ENCODE data around the gene MAGEB6. TPM values are rescaled to one million over a fixed set of nuclear protein-coding genes. Genes with fewer than 3 reads are reported as not detected.

MAGEB6 gene, protein sequence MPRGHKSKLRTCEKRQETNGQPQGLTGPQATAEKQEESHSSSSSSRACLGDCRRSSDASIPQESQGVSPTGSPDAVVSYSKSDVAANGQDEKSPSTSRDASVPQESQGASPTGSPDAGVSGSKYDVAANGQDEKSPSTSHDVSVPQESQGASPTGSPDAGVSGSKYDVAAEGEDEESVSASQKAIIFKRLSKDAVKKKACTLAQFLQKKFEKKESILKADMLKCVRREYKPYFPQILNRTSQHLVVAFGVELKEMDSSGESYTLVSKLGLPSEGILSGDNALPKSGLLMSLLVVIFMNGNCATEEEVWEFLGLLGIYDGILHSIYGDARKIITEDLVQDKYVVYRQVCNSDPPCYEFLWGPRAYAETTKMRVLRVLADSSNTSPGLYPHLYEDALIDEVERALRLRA
- not detected for polyA plus RNA-seq (2012; ENCODE audit: insufficient read length, low read depth)

DNA sequence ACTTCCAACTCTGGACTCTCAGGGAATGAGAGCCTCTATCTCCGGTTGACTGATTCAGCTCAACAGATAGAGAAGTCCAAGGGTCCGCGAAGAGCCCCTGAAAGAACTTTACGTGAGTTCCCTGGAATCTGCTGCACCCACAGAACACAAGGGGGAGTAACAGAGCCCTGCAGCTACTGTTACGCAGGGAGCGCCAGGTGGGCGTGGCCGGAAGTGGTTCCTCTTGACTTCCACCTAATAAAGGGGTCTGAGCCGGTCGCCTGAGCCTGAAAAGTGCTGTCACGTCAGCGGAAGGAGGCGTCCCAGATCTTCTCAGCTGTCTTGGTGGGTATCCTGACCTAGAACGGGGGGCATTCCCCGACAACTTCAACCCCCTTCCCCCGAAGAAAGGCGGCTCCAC, at the start of gene MAGEB6:
MAGEB6 (plus strand) TSS at position 237 of the 400 bp plus-strand sequence. CDS start 1,407 bp downstream, outside the sequence.
- TF ChIP-seq SIN3A (IDR thresholded peaks at IDR 0.05; ENCODE audit: borderline replicate concordance, insufficient read depth, low read length) (no peak), TAF1 (IDR thresholded peaks at IDR 0.05; ENCODE audit: borderline replicate concordance, insufficient read depth, low read length) (no peak), POLR2AphosphoS5 (IDR thresholded peaks at IDR 0.05; ENCODE audit: low read depth, low read length) (no peak), FOXP2 (optimal IDR thresholded peaks at IDR 0.05; ENCODE audit: borderline replicate concordance, extremely low read depth, extremely low read length, insufficient read depth) (no peak)
- TF ChIP-seq, protein P1, sequence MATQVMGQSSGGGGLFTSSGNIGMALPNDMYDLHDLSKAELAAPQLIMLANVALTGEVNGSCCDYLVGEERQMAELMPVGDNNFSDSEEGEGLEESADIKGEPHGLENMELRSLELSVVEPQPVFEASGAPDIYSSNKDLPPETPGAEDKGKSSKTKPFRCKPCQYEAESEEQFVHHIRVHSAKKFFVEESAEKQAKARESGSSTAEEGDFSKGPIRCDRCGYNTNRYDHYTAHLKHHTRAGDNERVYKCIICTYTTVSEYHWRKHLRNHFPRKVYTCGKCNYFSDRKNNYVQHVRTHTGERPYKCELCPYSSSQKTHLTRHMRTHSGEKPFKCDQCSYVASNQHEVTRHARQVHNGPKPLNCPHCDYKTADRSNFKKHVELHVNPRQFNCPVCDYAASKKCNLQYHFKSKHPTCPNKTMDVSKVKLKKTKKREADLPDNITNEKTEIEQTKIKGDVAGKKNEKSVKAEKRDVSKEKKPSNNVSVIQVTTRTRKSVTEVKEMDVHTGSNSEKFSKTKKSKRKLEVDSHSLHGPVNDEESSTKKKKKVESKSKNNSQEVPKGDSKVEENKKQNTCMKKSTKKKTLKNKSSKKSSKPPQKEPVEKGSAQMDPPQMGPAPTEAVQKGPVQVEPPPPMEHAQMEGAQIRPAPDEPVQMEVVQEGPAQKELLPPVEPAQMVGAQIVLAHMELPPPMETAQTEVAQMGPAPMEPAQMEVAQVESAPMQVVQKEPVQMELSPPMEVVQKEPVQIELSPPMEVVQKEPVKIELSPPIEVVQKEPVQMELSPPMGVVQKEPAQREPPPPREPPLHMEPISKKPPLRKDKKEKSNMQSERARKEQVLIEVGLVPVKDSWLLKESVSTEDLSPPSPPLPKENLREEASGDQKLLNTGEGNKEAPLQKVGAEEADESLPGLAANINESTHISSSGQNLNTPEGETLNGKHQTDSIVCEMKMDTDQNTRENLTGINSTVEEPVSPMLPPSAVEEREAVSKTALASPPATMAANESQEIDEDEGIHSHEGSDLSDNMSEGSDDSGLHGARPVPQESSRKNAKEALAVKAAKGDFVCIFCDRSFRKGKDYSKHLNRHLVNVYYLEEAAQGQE (IDR thresholded peaks at IDR 0.05; ENCODE audit: insufficient read depth in 1 of 2, low read depth in 2 of 2, low read length in 2 of 2) = no peak

DNA sequence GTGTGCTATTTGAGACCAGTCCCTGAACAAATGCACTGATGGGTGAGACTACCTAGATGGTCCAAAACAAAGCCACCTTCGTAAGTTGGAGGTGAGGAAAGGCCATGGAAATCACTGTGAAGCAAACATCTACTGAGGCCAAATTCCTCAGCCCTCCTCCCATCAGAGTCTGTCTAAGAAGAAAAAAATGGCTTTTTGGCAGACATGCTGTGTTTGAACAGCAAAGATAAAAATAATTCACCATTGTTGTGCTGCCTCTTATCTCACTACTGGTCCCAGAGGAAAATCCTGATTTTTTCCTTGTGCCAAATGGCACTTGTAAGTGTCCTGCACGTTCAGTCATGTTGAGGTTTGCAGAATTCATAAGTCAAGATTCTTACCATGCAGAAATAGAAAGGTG, 46.2 kb upstream of the MAGEB6 start:
- TF ChIP-seq, protein P1 (IDR thresholded peaks at IDR 0.05; ENCODE audit: insufficient read depth in 1 of 2, low read depth in 2 of 2, low read length in 2 of 2) = no peak
- TF ChIP-seq SIN3A (IDR thresholded peaks at IDR 0.05; ENCODE audit: borderline replicate concordance, insufficient read depth, low read length) = no peak

DNA sequence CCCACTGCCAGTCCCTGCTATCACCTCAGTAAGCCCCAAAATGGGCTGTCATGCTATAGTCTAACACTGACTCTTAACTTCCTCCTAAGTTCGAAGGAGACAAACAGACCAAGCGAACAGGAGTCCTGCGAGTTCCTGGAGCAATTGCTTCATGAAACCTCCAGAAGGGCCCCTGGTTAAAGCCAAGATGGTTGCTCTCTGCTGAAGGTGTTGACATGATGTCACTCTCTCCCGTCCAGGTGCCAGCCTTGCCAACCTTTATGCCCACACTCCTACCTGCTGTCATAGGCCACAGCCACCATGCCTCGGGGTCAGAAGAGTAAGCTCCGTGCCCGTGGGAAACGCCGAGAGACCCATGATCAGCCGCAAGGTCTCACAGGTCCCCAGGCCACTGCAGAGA, 31.9 kb upstream of the MAGEB6 start, which contains the start of gene MAGEB6B:
MAGEB6B (plus strand) TSS at position 301 of the 400 bp plus-strand sequence; CDS start at position 301, 0 bp downstream.
- TF ChIP-seq, protein P1 (IDR thresholded peaks at IDR 0.05; ENCODE audit: insufficient read depth in 1 of 2, low read depth in 2 of 2, low read length in 2 of 2) = no peak
- no peak for TF ChIP-seq FOXP2 (optimal IDR thresholded peaks at IDR 0.05; ENCODE audit: borderline replicate concordance, extremely low read depth, extremely low read length, insufficient read depth)
- no peak for TF ChIP-seq TAF1 (IDR thresholded peaks at IDR 0.05; ENCODE audit: borderline replicate concordance, insufficient read depth, low read length)

DNA sequence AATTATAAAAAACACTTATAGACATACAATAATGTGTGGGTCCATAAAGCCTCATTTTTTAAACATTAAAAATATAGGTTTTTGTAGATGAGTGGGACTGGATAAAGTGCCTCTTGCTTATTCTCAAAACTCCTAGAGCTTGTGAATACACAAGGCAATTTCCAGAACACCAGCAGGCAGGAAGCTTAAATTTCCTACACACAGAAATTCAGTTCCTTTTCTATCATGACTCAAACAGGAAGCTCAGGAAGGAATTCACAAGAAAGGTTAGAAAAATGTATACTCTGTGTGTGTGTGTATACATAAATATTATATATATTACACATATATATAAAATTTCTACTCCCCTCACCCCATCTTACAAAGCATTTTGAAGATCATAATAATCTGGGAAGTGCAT, 11.3 kb downstream of the MAGEB6 start:
- no peak for TF ChIP-seq SIN3A (IDR thresholded peaks at IDR 0.05; ENCODE audit: borderline replicate concordance, insufficient read depth, low read length)
- TF ChIP-seq POLR2AphosphoS5 (IDR thresholded peaks at IDR 0.05; ENCODE audit: low read depth, low read length) = no peak
- TF ChIP-seq TAF1 (IDR thresholded peaks at IDR 0.05; ENCODE audit: borderline replicate concordance, insufficient read depth, low read length) = no peak
- TF ChIP-seq, protein P1 (IDR thresholded peaks at IDR 0.05; ENCODE audit: insufficient read depth in 1 of 2, low read depth in 2 of 2, low read length in 2 of 2) = no peak
- no peak for TF ChIP-seq FOXP2 (optimal IDR thresholded peaks at IDR 0.05; ENCODE audit: borderline replicate concordance, extremely low read depth, extremely low read length, insufficient read depth)

Data from PFSK-1 (cell line).